T-helper 2 cell treated with Interferon-gamma antibody and Interleukin-4, amounts not matched to agents 5 μg/mL and 100 μg/mL, for 36 hours (primary cell): Measurements from ENCODE around the gene SST.
"Not testable (repeated sequence)": the region's sequence is repeated elsewhere in the genome, so short reads cannot be mapped to it uniquely, and the experiment has no call there.

Experiments
- DNase-seq: peaks from one replicate; pipeline ENCODE4 v3.0.0; 2021; ENCODE audit warnings: low spot score
- H3K27ac Mint-ChIP-seq: one replicate; pipeline ENCODE4 v1.8.0; 2021; ENCODE audit warnings: mild to moderate bottlenecking, mixed read lengths
- H3K27me3 Mint-ChIP-seq: one replicate; pipeline ENCODE4 v1.8.0; 2021; ENCODE audit warnings: low read depth, mixed read lengths
- H3K36me3 Mint-ChIP-seq: one replicate; pipeline ENCODE4 v1.8.0; 2021; ENCODE audit warnings: low read depth, mixed read lengths
- H3K4me1 Mint-ChIP-seq: one replicate; pipeline ENCODE4 v1.8.0; 2021; ENCODE audit warnings: low read depth, mixed read lengths
- H3K4me3 Mint-ChIP-seq: one replicate; pipeline ENCODE4 v1.8.0; 2022; ENCODE audit warnings: mild to moderate bottlenecking, moderate library complexity, mixed read lengths
- H3K9me3 Mint-ChIP-seq: one replicate; pipeline ENCODE4 v1.8.0; 2021; ENCODE audit warnings: mixed read lengths

Gene SST

DNA sequence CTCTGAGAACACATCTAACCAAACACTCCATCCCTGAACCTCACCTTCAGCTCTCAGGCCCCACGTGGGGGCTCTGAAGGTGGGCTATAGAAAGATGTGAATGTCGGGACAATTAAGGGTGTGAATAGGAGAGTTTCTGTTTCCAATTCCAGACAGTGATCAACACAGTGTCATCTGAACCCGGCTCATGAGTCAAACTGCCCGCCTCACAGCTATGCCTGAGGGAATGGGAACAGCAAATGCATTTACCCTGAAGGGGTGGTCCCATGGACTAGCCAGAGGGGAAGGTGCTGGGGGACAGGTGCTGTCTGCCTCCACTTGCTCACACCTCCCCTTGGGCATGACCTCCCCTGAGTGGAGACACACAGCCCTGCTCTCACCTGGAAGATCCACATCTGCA lies 25.8 kb upstream of the SST start:
- Mint-ChIP-seq H3K27me3 (peaks cover 45% of the 10 kb centered on the region), H3K27ac (no peak overlapping the region), H3K4me3 (no peak overlapping the region), H3K9me3 (no peaks in the 10 kb centered on the region), H3K4me1 (no peaks in the 10 kb centered on the region), H3K36me3 (no peaks in the 10 kb centered on the region)
- DNase-seq: no peak

- Mint-ChIP-seq H3K4me3 (no peak overlapping the region), H3K9me3 (no peaks in the 10 kb centered on the region), H3K4me1 (no peaks in the 10 kb centered on the region), H3K36me3 (no peaks in the 10 kb centered on the region), H3K27me3 (peaks cover 47% of the 10 kb centered on the region), H3K27ac (no peak overlapping the region)
- DNase-seq: no peak
Measured at GRCh38 chr3:187695449-187695848, 25.3 kb upstream of the SST start.

DNA sequence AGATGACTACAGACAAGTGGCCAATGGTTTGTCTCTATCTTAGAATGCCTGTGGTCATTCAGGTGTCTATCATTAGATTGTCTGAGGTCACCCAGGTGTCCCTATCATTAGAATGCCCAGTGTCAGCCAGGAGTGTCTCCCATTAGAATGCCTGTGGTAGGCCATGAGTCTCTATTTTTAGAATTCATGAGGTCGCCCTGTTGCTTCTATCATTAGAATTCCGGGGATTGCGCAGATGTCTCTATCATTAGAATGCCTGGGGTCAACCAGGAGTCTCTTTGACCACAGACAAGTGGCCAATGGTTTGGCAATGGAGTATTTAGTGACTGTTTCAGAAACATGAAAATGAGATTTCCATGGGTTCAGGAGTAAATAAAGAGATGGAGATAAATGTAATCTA lies 24.6 kb upstream of the SST start:
- Mint-ChIP-seq H3K27ac (no peak overlapping the region), H3K9me3 (no peaks in the 10 kb centered on the region), H3K4me3 (no peak overlapping the region), H3K36me3 (no peaks in the 10 kb centered on the region), H3K27me3 (peaks cover 50% of the 10 kb centered on the region), H3K4me1 (no peaks in the 10 kb centered on the region)
- no peak for DNase-seq

DNA sequence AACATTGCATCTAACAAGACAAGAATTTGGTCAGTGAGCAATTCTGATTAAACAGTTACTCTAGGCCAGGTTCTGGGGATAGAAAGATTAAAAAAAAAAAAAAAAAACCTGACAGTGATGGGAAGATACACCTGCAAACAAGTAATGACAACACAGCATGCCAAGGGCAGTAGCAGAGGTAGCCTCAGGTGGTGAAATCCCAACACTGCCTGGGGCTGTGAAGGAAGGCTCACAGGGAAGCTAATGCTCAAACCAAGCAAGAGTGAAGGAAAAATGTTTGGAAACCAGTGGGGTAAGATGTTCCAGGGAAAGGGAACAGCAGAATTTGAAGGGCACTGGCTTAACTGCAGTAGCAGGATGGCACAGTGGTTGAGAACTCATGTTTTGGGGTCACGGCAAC lies 23.2 kb upstream of the SST start:
- Mint-ChIP-seq H3K9me3 (no peaks in the 10 kb centered on the region), H3K36me3 (no peaks in the 10 kb centered on the region), H3K27ac (no peak overlapping the region), H3K4me3 (no peak overlapping the region), H3K27me3 (peaks cover 55% of the 10 kb centered on the region), H3K4me1 (no peaks in the 10 kb centered on the region)
- DNase-seq: no peak

GRCh38 chr3:187689984-187690383 lies 19.8 kb upstream of the SST start:
- peaks cover 9% of the 10 kb centered on the region for H3K9me3 Mint-ChIP-seq
- H3K36me3 Mint-ChIP-seq: no peaks in the 10 kb centered on the region
- no peak for DNase-seq
- H3K27me3 Mint-ChIP-seq: peaks cover 53% of the 10 kb centered on the region
- no peaks in the 10 kb centered on the region for H3K4me1 Mint-ChIP-seq
- H3K27ac Mint-ChIP-seq: no peak overlapping the region
- no peak overlapping the region for H3K4me3 Mint-ChIP-seq

- no peak for DNase-seq
- peaks cover 2% of the 10 kb centered on the region for H3K4me1 Mint-ChIP-seq
Measured at GRCh38 chr3:187686621-187687273, 16.6 kb upstream of the SST start.

DNA sequence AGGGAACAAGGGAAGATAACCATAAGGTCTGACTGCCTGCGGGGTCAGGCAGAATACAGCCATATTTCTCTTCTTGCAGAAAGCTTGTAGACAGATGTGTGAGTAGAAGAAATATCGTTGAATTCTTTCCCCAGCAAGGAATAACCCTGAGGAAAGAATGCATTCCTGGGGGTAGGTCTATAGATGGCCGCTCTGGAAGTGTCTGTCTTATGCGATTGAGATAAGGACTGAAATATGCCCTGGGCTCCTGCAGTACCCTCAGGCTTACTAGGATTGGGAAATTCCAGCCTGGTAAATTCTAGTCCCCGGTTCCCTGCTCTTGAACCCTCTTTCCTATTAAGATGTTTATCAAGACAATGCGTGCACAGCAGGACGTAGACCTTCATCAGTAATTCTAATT lies 15.8 kb upstream of the SST start:
- no peaks in the 10 kb centered on the region for H3K36me3 Mint-ChIP-seq
- peaks cover 2% of the 10 kb centered on the region for H3K4me1 Mint-ChIP-seq
- peaks cover 37% of the 10 kb centered on the region for H3K27me3 Mint-ChIP-seq
- no peak for DNase-seq
- H3K27ac Mint-ChIP-seq: no peak overlapping the region
- peaks cover 9% of the 10 kb centered on the region for H3K9me3 Mint-ChIP-seq
- no peak overlapping the region for H3K4me3 Mint-ChIP-seq

More at GRCh38 chr3:187686621-187687273, 16.6 kb upstream of the SST start:
- Mint-ChIP-seq H3K27me3 (peaks cover 43% of the 10 kb centered on the region), H3K27ac (no peak overlapping the region), H3K4me3 (no peak overlapping the region), H3K9me3 (peaks cover 9% of the 10 kb centered on the region), H3K36me3 (no peaks in the 10 kb centered on the region)

DNA sequence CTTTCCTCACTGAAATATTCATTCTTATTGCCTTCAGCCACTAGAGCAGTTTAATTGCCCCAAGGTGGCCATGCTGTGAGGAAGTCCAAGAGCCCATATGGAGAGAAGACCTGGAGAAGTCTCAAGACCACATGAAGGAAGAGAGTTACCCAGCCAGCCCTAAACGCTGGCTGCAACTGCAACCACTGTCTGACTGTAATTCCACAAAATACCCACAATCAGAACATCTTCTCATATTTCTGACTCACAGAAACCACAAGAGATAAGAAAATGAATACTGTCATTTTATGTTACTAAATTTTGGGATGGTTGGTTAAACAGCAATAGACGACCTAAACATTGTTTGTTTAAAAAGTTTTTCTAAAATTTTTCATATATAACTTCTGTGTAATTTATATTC lies 14.7 kb upstream of the SST start:
- DNase-seq: peak; percentile 16
- H3K36me3 Mint-ChIP-seq: no peaks in the 10 kb centered on the region
- peaks cover 2% of the 10 kb centered on the region for H3K4me1 Mint-ChIP-seq
- peaks cover 28% of the 10 kb centered on the region for H3K27me3 Mint-ChIP-seq
- no peak overlapping the region for H3K27ac Mint-ChIP-seq
- H3K9me3 Mint-ChIP-seq: peaks cover 9% of the 10 kb centered on the region
- H3K4me3 Mint-ChIP-seq: no peak overlapping the region

DNA sequence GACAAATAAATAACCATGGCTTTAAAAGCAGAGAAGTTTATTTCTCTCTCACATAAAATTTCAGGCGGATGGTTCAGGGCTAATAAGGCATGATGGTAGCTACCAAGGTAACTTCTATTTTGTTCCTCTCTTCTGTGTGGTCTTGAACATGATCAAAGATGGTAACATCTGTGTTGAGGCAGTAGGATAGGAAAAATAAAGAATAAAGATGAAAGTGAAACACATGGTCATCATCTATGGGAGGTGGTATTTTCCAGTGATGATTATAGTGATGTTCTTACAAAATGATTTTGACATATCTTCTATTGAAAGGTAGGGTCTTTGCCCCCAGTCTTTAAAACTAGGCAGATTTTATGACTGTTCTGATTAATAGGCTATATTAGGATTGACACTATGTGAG lies 14.2 kb upstream of the SST start:
- no peak for DNase-seq
- Mint-ChIP-seq H3K36me3 (no peaks in the 10 kb centered on the region), H3K27me3 (peaks cover 30% of the 10 kb centered on the region), H3K27ac (no peak overlapping the region), H3K4me1 (peaks cover 3% of the 10 kb centered on the region), H3K4me3 (no peak overlapping the region), H3K9me3 (peaks cover 9% of the 10 kb centered on the region)

DNA sequence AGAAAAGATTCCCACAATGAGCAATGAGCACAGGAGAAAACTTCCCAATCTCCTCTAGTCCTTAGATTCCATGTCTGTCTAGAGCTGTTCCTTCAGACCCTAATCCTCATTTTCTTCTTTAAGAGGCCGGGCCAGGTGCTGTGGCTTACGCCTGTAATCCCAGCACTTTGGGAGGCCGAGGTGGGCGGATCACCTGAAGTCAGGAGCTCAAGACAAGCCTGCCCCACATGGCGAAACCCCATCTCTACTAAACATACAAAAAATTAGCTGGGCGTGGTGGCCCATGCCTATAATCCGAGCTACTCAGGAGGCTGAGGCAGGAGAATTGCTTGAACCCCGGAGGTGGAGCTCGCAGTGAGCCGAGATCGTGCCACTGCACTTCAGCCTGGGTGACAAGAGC lies 11.6 kb upstream of the SST start:
- not testable (repeated sequence) for H3K4me1 Mint-ChIP-seq, H3K9me3 Mint-ChIP-seq, H3K36me3 Mint-ChIP-seq, H3K4me3 Mint-ChIP-seq, H3K27ac Mint-ChIP-seq, DNase-seq
- peaks cover 29% of the 10 kb centered on the region for H3K27me3 Mint-ChIP-seq

GRCh38 chr3:187679638-187680396 lies 9.6 kb upstream of the SST start:
- Mint-ChIP-seq H3K27me3 (peaks cover 39% of the 10 kb centered on the region), H3K27ac (no peak overlapping the region), H3K9me3 (no peaks in the 10 kb centered on the region), H3K4me3 (no peak overlapping the region), H3K36me3 (no peaks in the 10 kb centered on the region), H3K4me1 (peaks cover 3% of the 10 kb centered on the region)
- DNase-seq: peak; percentile 43

DNA sequence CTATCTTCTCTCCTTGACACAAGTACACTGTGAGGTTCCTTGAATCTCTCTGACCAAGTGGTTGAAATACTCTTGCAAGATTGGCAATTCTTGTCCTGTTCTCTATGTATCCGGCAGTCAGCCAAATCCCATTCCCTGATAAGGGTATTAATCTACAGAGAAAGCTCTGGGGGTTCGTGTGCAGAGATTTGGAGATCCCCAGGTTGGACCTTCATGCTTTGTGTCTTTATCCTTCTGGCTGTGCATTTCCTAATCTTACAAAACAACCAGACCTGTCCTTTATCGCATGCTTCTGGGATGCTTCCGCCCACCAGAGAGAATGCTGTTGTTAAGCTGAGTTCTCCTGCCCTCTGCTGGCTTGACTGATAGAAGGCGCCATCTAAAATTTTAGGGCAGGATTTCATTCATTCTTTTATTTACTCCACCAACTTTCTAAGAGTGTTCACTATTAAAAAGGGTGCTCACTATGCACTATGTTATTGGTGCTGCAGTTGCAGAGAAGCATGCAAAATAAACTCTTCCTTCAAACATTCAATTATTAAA lies 8.6 kb upstream of the SST start:
- peaks cover 43% of the 10 kb centered on the region for H3K27me3 Mint-ChIP-seq
- H3K4me1 Mint-ChIP-seq: peaks cover 1% of the 10 kb centered on the region
- no peaks in the 10 kb centered on the region for H3K9me3 Mint-ChIP-seq

DNA sequence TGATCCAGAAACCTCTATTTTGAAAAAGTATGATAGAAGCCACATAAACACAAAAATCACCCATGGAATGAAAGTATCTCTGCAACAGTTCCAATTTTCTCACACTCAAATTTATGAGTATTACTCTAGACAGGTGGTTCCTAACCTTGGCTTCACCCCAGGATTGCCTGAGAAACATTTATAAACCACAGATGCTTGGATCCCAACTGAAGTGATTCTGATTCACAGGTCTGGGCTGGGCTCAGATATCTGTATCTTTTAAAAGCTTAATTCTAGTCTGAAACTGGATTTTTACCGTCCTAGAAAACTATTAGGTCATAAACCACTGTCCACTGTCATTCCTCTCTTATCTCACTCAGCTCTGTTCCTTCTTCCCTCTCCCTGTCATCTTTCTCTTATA lies 7.4 kb upstream of the SST start:
- Mint-ChIP-seq H3K36me3 (no peaks in the 10 kb centered on the region), H3K27me3 (peaks cover 42% of the 10 kb centered on the region), H3K4me3 (no peak overlapping the region), H3K4me1 (peaks cover 1% of the 10 kb centered on the region), H3K9me3 (no peaks in the 10 kb centered on the region), H3K27ac (no peak overlapping the region)
- DNase-seq: no peak

More for the DNA sequence above, 8.6 kb upstream of the SST start:
- no peak for DNase-seq
- H3K36me3 Mint-ChIP-seq: no peaks in the 10 kb centered on the region
- H3K27ac Mint-ChIP-seq: no peak overlapping the region
- no peak overlapping the region for H3K4me3 Mint-ChIP-seq

DNA sequence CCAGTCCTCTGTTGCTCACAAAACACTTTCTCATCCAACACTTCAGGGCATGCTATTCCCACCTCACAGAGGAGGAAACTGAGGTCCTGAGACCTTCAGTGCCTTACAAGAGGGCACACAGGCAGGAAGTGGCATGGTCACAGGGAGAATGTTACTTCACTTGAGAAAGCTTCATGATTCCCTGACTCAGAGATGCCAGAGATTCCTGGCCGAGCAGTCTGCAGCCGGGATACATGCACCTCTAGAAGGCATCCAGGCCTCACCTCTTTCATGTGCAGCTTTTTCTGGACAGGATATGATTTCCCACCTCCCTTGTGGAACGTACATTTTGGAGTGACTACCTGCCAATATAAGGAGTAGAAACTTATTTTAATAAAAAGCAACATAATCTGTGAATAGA lies 2.8 kb upstream of the SST start:
- no peak overlapping the region for H3K27ac Mint-ChIP-seq

More for the DNA sequence above, 2.8 kb upstream of the SST start:
- no peak overlapping the region for H3K4me3 Mint-ChIP-seq
- no peaks in the 10 kb centered on the region for H3K36me3 Mint-ChIP-seq
- no peaks in the 10 kb centered on the region for H3K9me3 Mint-ChIP-seq
- H3K27me3 Mint-ChIP-seq: peaks cover 63% of the 10 kb centered on the region
- DNase-seq: no peak
- no peaks in the 10 kb centered on the region for H3K4me1 Mint-ChIP-seq
